ENCODE measurements around the gene DUSP6.

Gene DUSP6

GRCh38 chr12:89352492-89353187, at the start of gene DUSP6:
TSS of gene DUSP6 (minus strand) at chr12:89352501. CDS start at chr12:89352039, 462 bp downstream.
- peak; percentile 80 for DNase-seq

GRCh38 chr12:89401433-89402058, 49.2 kb upstream of the DUSP6 start:
- no peak for DNase-seq

GRCh38 chr12:89400415-89400814, 48.1 kb upstream of the DUSP6 start:
- no peak for DNase-seq

- DNase-seq, result no peak
These were observed 43.4 kb upstream of the DUSP6 start for GRCh38 chr12:89395712-89396111.

- no peak for DNase-seq
These were observed 41.3 kb upstream of the DUSP6 start for GRCh38 chr12:89393551-89394121.

- DNase-seq, result no peak
These were observed 40.1 kb upstream of the DUSP6 start for GRCh38 chr12:89392391-89392790.

- no peak for DNase-seq
These were observed 39.5 kb upstream of the DUSP6 start for GRCh38 chr12:89391726-89392336.

GRCh38 chr12:89390802-89391673, 38.7 kb upstream of the DUSP6 start:
- no peak for DNase-seq

GRCh38 chr12:89389755-89390661, 37.7 kb upstream of the DUSP6 start:
- no peak for DNase-seq

GRCh38 chr12:89386138-89386537, 33.8 kb upstream of the DUSP6 start:
- DNase-seq, result no peak

GRCh38 chr12:89384807-89385206, 32.5 kb upstream of the DUSP6 start:
- DNase-seq, result no peak

GRCh38 chr12:89384050-89384758, 31.9 kb upstream of the DUSP6 start:
- no peak for DNase-seq

GRCh38 chr12:89383235-89384049, 31.1 kb upstream of the DUSP6 start:
- no peak for DNase-seq

GRCh38 chr12:89382328-89382727, 30.0 kb upstream of the DUSP6 start:
- DNase-seq, result no peak

GRCh38 chr12:89379839-89380467, 27.7 kb upstream of the DUSP6 start:
- DNase-seq, result no peak

- DNase-seq, result no peak
These were observed 27.0 kb upstream of the DUSP6 start for GRCh38 chr12:89379148-89379838.

- no peak for DNase-seq
These were observed 24.5 kb upstream of the DUSP6 start for GRCh38 chr12:89376844-89377243.

- no peak for DNase-seq
These were observed 23.9 kb upstream of the DUSP6 start for GRCh38 chr12:89376202-89376529.

Data from NCI-H2107 (cell line).